T-cell (primary cell): ENCODE measurements around the gene IL34. TPM values are rescaled to one million over a fixed set of nuclear protein-coding genes. Genes with fewer than 3 reads are reported as not detected.
A peak's percentile ranks its signal among the peaks of the same experiment; 100 is the strongest.

Experiments
- ATAC-seq, 4 experiments: fragments of 200-7000 bp in 3 of 4; fragments of 150-1000 bp in 1 of 4; cut with Tn5 transposase; replicated peaks in 1 of 4; 1 replicate in 3 of 4; 2 replicates in 1 of 4; pipeline ENCODE4 v1.10.0; 2021; ENCODE audit warnings: moderate library complexity in 3 of 4, mild to moderate bottlenecking in 2 of 4, moderate number of reproducible peaks in 1 of 4
- CTCF ChIA-PET, 2 donors: fragments of 300-600 bp; sonication (Branson Sonifier 250); formaldehyde crosslinking; loops; one replicate each; lab custom pipeline; 2022; ENCODE audit warnings: antibody characterized with exemption in 2 of 2; lab: Charles Lee
- POLR2A ChIA-PET, 2 donors: fragments of 300-600 bp; sonication (Branson Sonifier 250); formaldehyde crosslinking; loops; one replicate each; lab custom pipeline; 2022; ENCODE audit warnings: antibody characterized with exemption in 2 of 2; lab: Charles Lee
- DNase-seq, 35 experiments: peaks; one replicate each; pipeline versions ENCODE4 v3.0.0 to v3.0.0-alpha.2; 2013 to 2023
- H3K27ac ChIP-seq: one replicate; pipeline ENCODE4 v1.5.1; 2013; ENCODE audit warnings: low read length
- H3K27me3 ChIP-seq, 2 experiments: replicated peaks in 1 of 2; 1 replicate in 1 of 2; 2 replicates in 1 of 2; pipeline versions ENCODE4 v1.6.1 to v1.7.0; 2013; ENCODE audit warnings: low read length in 1 of 2, mixed read lengths in 1 of 2; ENCODE audit not compliant: control insufficient read depth in 2 of 2, insufficient read depth in 2 of 2; ENCODE audit errors: extremely low read depth in 1 of 2
- H3K36me3 ChIP-seq, 2 donors: 1 replicate in 1 of 2; 2 replicates in 1 of 2; pipeline versions ENCODE4 v1.6.1 to v1.7.0; 2013; ENCODE audit warnings: low read length in 1 of 2; ENCODE audit not compliant: control insufficient read depth in 2 of 2, insufficient read depth in 1 of 2; ENCODE audit errors: extremely low read depth in 1 of 2
- H3K4me1 ChIP-seq, 2 experiments: 1 replicate in 1 of 2; 2 replicates in 1 of 2; pipeline versions ENCODE4 v1.6.1 to v1.7.0; 2013; ENCODE audit warnings: low read length in 2 of 2, mixed read lengths in 1 of 2; ENCODE audit not compliant: insufficient read depth in 2 of 2, control insufficient read depth in 1 of 2; ENCODE audit errors: extremely low read depth in 1 of 2
- H3K4me3 ChIP-seq, 2 donors: 1 replicate in 1 of 2; 2 replicates in 1 of 2; pipeline versions ENCODE4 v1.5.1 to v1.7.0; 2013; ENCODE audit warnings: mild to moderate bottlenecking in 2 of 2, low read length in 1 of 2, moderate library complexity in 1 of 2; ENCODE audit not compliant: control insufficient read depth in 1 of 2; ENCODE audit errors: extremely low read depth in 1 of 2
- H3K9me3 ChIP-seq: 2 replicates; pipeline ENCODE4 v1.7.0; 2013
- H3K27ac Mint-ChIP-seq, 2 donors: one replicate each; pipeline ENCODE4 v1.8.0; 2020 to 2021; ENCODE audit warnings: mild to moderate bottlenecking in 2 of 2, mixed read lengths in 2 of 2
- H3K27me3 Mint-ChIP-seq, 2 donors: one replicate each; pipeline ENCODE4 v1.8.0; 2021 to 2022; ENCODE audit warnings: mixed read lengths in 2 of 2
- H3K36me3 Mint-ChIP-seq: one replicate; pipeline ENCODE4 v1.8.0; 2021; ENCODE audit warnings: mixed read lengths
- H3K4me1 Mint-ChIP-seq, 3 donors: one replicate each; pipeline ENCODE4 v1.8.0; 2020 to 2022; ENCODE audit warnings: mixed read lengths in 3 of 3, mild to moderate bottlenecking in 1 of 3
- H3K4me3 Mint-ChIP-seq, 3 donors: one replicate each; pipeline ENCODE4 v1.8.0; 2020 to 2022; ENCODE audit warnings: mild to moderate bottlenecking in 3 of 3, mixed read lengths in 3 of 3, moderate library complexity in 3 of 3
- H3K9me3 Mint-ChIP-seq, 3 donors: one replicate each; pipeline ENCODE4 v1.8.0; 2020 to 2022; ENCODE audit warnings: mixed read lengths in 3 of 3
- WGBS: methylation state at CpG from one replicate; pipeline ENCODE4 v1.1.5; 2013; ENCODE audit warnings: missing lambda C conversion rate; ENCODE audit not compliant: insufficient coverage; 5-methylcytosine and 5-hydroxymethylcytosine counted together
- total RNA-seq, 35 experiments: library from RNA in 6 of 35; stranded (reverse) in 6 of 35; fragments of 120-200 nt in 1 of 35; gene quantifications; one replicate each; pipeline versions ENCODE4 v1.2.1 to v1.2.4 and lab custom pipeline; 2013 to 2026

IL34 gene
- total RNA-seq, 5 donors from 2014 or later (not counting 1 experiment from before 2014, with no cell fraction given) = 0.20 to 0.53 (median 0.45) TPM; not detected in 2

GRCh38 chr16:70685061-70685937 lies 38.9 kb downstream of the IL34 start:
- no peak overlapping the region for H3K27ac Mint-ChIP-seq
- Histone ChIP-seq H3K27me3 (peaks cover 0 to 56% of the 10 kb centered on the region in 2 experiments), H3K36me3 (no peaks in the 10 kb centered on the region), H3K4me1 (peaks cover 0 to 26% of the 10 kb centered on the region in 2 experiments), H3K9me3 (no peaks in the 10 kb centered on the region), H3K4me3 (peak overlapping the region in 1 of 2 donors; percentile 75), H3K27ac (no peak overlapping the region)
- peak overlapping the region; percentile 34 to 57 (median 47) for H3K4me3 Mint-ChIP-seq
- CTCF ChIA-PET = interaction anchor here in 1 of 2 donors (0.7 kb wide), 1 partner anchor 47 kb away, joined by 5 read pairs; no protein-coding TSS in a partner anchor
- ATAC-seq = peak; percentile 24 to 54 (median 52)
- H3K4me1 Mint-ChIP-seq = peaks cover 0 to 11% (median 6%) of the 10 kb centered on the region in 3 donors
- 2% methylated on average over 82 of the region's 90 CpGs for WGBS
- DNase-seq = peak in 1 of 35 experiments; percentile 21
- POLR2A ChIA-PET = no interaction called here
- H3K9me3 Mint-ChIP-seq = no peaks in the 10 kb centered on the region
- H3K27me3 Mint-ChIP-seq = peaks cover 0 to 30% of the 10 kb centered on the region in 2 donors
- peaks cover 5% of the 10 kb centered on the region for H3K36me3 Mint-ChIP-seq

- no peaks in the 10 kb centered on the region for H3K9me3 ChIP-seq
- peak in 13 of 35 experiments; percentile 11 to 54 (median 28) for DNase-seq
- peaks cover 0 to 30% of the 10 kb centered on the region in 2 donors for H3K27me3 Mint-ChIP-seq
- H3K9me3 Mint-ChIP-seq = no peaks in the 10 kb centered on the region
- H3K36me3 Mint-ChIP-seq = peaks cover 5% of the 10 kb centered on the region
- peaks cover 0 to 11% (median 6%) of the 10 kb centered on the region in 3 donors for H3K4me1 Mint-ChIP-seq
- H3K27ac ChIP-seq = no peak within 1 kb of the TSS
- peak within 1 kb of the TSS in 1 of 2 donors; percentile 75 for H3K4me3 ChIP-seq
- peak; percentile 45 to 72 (median 54) for ATAC-seq
- ChIA-PET CTCF (interaction anchor here in 1 of 2 donors (0.7 kb wide), 1 partner anchor 46 kb away, joined by 5 read pairs; no protein-coding TSS in a partner anchor), POLR2A (no interaction called here)
- no peak within 1 kb of the TSS for H3K27ac Mint-ChIP-seq
- peaks cover 0 to 26% of the 10 kb centered on the region in 2 experiments for H3K4me1 ChIP-seq
- H3K27me3 ChIP-seq = peaks cover 0 to 52% of the 10 kb centered on the region in 2 experiments
- WGBS = 2% methylated on average over 69 of the region's 72 CpGs
- H3K4me3 Mint-ChIP-seq = peak within 1 kb of the TSS; percentile 61 to 68 (median 65)
- H3K36me3 ChIP-seq = no peaks in the 10 kb centered on the region
Observed at GRCh38 chr16:70685938-70686375, 39.6 kb downstream of the IL34 start, which contains the start of gene MTSS2. Gene MTSS2, minus strand, starts transcription at chr16:70686053. Its CDS starts 262 bp downstream, at chr16:70685791.

- H3K27ac Mint-ChIP-seq = no peak overlapping the region
- peaks cover 0 to 11% (median 6%) of the 10 kb centered on the region in 3 donors for H3K4me1 Mint-ChIP-seq
- no peak overlapping the region for H3K27ac ChIP-seq
- peaks cover 0 to 46% of the 10 kb centered on the region in 2 experiments for H3K27me3 ChIP-seq
- H3K36me3 ChIP-seq = no peaks in the 10 kb centered on the region
- no peaks in the 10 kb centered on the region for H3K9me3 Mint-ChIP-seq
- H3K4me1 ChIP-seq = peaks cover 0 to 21% of the 10 kb centered on the region in 2 experiments
- ATAC-seq (peak in 3 of 4 experiments; percentile 14 to 23 (median 16)), DNase-seq (no peak)
- H3K27me3 Mint-ChIP-seq = peaks cover 0 to 30% of the 10 kb centered on the region in 2 donors
- H3K9me3 ChIP-seq = no peaks in the 10 kb centered on the region
- no peak overlapping the region for H3K4me3 ChIP-seq
- POLR2A ChIA-PET = no interaction called here
- WGBS = 90% methylated on average over 26 of the region's 29 CpGs
- H3K36me3 Mint-ChIP-seq = peaks cover 5% of the 10 kb centered on the region
- H3K4me3 Mint-ChIP-seq = peak overlapping the region; percentile 61 to 68 (median 65)
- CTCF ChIA-PET = no interaction called here
Observed at GRCh38 chr16:70686376-70687101, 40.2 kb downstream of the IL34 start.

- ChIA-PET CTCF (no interaction called here), POLR2A (no interaction called here)
- DNase-seq (no peak), ATAC-seq (no peak)
- peaks cover 5% of the 10 kb centered on the region for H3K36me3 Mint-ChIP-seq
- peak overlapping the region in 2 of 3 donors; percentile 21 to 61 for H3K4me3 Mint-ChIP-seq
- Histone ChIP-seq H3K4me3 (no peak overlapping the region), H3K36me3 (no peaks in the 10 kb centered on the region), H3K9me3 (no peaks in the 10 kb centered on the region), H3K27me3 (peaks cover 0 to 41% of the 10 kb centered on the region in 2 experiments), H3K4me1 (peaks cover 0 to 20% of the 10 kb centered on the region in 2 experiments), H3K27ac (no peak overlapping the region)
- H3K27ac Mint-ChIP-seq = no peak overlapping the region
- peaks cover 0 to 30% of the 10 kb centered on the region in 2 donors for H3K27me3 Mint-ChIP-seq
- peaks cover 0 to 11% (median 6%) of the 10 kb centered on the region in 3 donors for H3K4me1 Mint-ChIP-seq
- no peaks in the 10 kb centered on the region for H3K9me3 Mint-ChIP-seq
- no CpG with 5 or more reads among the region's 5 CpGs for WGBS
Observed at GRCh38 chr16:70687102-70687511, 40.7 kb downstream of the IL34 start.

GRCh38 chr16:70687671-70688245 lies 41.4 kb downstream of the IL34 start:
- 93% methylated on average over 18 of the region's 18 CpGs for WGBS
- ChIA-PET CTCF (no interaction called here), POLR2A (no interaction called here)
- Histone ChIP-seq H3K27ac (no peak overlapping the region), H3K9me3 (no peaks in the 10 kb centered on the region), H3K36me3 (no peaks in the 10 kb centered on the region), H3K4me3 (no peak overlapping the region), H3K4me1 (peaks cover 0 to 20% of the 10 kb centered on the region in 2 experiments), H3K27me3 (peaks cover 0 to 34% of the 10 kb centered on the region in 2 experiments)
- Mint-ChIP-seq H3K4me3 (peak overlapping the region in 1 of 3 donors; percentile 61), H3K27me3 (peaks cover 0 to 26% of the 10 kb centered on the region in 2 donors), H3K27ac (no peak overlapping the region), H3K4me1 (peaks cover 0 to 11% (median 6%) of the 10 kb centered on the region in 3 donors), H3K9me3 (no peaks in the 10 kb centered on the region), H3K36me3 (peaks cover 5% of the 10 kb centered on the region)
- DNase-seq (no peak), ATAC-seq (no peak)
